ENCODE results near the gene SRGAP2B.
"Not testable (repeated sequence)": the region's sequence is repeated elsewhere in the genome, so short reads cannot be mapped to it uniquely, and the experiment has no call there.

The SRGAP2B gene

DNA sequence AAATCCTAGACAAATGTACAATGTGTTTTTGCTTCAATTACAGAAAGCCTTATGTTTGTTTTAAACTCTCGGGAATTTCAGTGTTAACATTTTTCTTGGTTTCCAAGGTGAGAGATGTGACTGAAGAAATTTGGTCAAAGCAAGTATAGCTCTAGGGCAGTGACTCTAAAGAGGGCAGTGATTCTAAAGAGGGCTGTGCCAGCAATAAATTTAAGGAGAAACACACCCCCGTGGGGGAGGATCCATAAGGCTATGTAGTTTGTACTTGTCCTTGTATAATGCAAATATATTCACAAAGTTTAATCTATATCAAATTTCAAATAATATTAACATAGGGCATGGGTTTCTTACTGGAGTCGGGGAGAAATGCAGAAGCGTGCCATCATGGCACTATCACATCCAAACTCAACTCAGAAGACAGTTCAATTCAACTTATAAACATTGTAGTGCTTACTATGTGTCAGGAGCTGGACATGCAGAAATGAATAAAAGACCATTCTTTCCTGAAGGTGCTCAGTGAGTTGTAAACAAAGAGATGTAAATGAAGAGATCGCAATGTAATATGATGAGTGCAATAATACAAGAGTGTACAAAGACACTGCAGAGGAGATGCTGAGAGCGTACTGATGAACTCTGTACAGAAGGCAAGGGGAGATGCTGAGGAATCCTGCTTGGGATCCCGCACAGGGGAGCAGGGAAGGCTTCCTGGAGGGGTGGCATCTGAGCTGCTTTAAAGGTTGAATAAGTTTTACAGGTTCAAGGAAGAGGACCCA, 12.5 kb downstream of the SRGAP2B start:
- DNase-seq (ENCODE audit: low read depth in 2 of 2) = not testable (repeated sequence)

- not testable (repeated sequence) for DNase-seq (ENCODE audit: low read depth in 2 of 2)
Measured at GRCh38 chr1:145080193-145080592, 14.9 kb downstream of the SRGAP2B start.

DNA sequence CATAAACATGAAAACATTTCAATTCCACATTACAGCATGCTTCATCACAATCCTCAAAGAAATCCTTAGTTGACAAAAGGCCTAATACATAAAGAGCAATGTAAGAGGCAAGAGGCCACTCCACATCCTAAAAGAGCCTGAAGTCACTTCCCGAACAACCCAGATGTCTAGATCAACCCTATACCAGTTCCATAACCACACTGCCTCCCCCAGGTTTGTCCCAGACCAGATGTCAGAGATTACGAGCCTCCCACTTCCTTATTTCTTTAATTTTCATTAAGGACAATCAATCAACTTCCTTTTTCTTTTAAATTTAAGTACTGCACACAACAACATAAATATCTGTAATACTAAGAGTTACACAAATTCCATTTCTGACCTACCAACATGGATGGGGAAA, 15.4 kb downstream of the SRGAP2B start:
- not testable (repeated sequence) for DNase-seq (ENCODE audit: low read depth in 2 of 2)

- DNase-seq (ENCODE audit: low read depth in 2 of 2) = not testable (repeated sequence)
Measured at GRCh38 chr1:145078787-145079370, 16.2 kb downstream of the SRGAP2B start.

- DNase-seq (ENCODE audit: low read depth in 2 of 2) = not testable (repeated sequence)
Measured at GRCh38 chr1:145077872-145078786, 17.0 kb downstream of the SRGAP2B start.

DNA sequence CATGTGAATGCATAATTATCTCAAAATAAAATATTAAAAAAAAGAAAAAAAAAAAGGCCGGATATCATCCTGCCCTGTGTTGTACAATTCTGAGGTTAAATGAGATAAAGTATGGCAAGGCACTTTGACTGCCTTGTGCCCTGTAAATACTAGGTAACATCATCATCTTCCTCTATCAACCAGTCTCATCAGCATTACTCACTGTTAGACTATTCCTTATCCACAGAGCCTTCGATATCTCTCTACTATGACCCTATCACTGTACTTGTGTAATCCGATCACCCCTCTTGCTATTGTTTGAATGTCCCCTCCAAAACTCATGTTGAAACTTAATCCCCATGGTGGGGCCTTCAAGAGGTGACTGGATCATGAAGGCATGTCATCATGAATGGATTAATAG, 18.3 kb downstream of the SRGAP2B start:
- DNase-seq (ENCODE audit: low read depth in 2 of 2) = not testable (repeated sequence)

- DNase-seq (ENCODE audit: low read depth in 2 of 2) = not testable (repeated sequence)
Measured at GRCh38 chr1:145074021-145074559, 21.0 kb downstream of the SRGAP2B start.

DNA sequence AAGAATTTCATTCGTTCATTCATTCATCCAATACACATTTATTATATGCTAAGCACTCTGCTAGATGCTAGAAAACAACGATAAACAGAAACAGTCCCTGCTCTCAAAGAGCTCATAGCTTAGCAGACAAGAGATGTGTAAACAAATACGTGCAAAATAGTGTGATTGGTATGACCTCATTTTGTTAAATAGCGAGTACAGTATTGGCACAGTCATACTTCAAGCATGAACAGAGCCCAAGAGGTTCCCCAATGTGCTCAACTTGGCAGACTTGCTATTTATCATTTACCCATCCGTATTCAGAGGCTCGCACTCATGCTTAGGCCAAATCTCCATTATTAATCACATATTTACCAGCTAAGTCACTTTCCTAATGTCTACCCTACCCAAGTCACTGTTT, 23.6 kb downstream of the SRGAP2B start:
- DNase-seq (ENCODE audit: low read depth in 2 of 2) = not testable (repeated sequence)

DNA sequence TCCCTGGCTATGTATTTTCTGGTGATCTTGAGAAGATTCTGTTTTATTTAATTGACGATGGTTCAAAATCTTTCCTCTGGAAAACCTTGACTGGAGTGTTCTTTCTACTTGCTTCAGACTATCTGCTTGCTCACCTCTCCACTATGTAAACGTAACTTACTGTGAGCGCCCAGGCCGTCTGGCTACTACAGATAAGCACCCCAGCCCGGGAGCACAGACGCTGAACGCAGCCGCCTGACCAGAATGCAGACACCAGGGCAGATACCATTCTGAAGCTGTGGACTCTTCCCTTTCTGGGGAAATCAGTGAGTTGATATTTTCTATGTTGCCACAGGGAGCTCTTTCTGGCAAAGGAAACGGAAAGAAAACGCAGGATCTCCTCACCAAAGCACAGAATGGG, 28.6 kb downstream of the SRGAP2B start:
- DNase-seq (ENCODE audit: low read depth in 2 of 2) = not testable (repeated sequence)

DNA sequence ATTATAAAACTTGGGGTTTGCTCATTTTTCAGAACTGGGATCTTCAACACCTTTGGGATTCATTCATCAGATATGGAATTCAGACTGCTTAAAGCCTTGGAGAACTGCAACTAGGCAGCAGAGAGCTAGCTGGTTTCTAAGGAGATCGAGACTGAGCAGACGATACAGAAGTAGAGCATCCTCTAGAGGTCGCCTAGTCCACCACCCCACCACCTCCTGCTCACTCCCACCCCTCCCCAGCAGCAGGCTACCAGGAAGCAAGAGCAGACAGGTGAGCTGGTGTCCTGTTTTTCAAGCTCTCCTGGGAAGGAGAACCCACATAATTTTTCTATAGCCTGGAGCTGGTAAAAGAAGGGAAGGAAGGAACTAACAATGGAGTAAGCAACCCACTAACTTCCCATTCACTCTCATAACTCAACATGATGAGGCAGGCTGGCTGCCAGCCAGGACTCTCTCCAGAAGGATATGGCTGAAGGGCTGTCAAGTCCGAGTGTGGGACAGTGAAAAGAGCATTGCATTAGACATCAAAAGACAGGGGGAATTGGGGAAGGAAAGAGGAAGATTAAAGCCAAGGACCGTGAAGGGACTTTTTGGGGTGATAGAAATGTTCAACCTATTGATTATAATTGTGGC, 29.8 kb downstream of the SRGAP2B start:
- not testable (repeated sequence) for DNase-seq (ENCODE audit: low read depth in 2 of 2)

GRCh38 chr1:145063941-145064648, 31.0 kb downstream of the SRGAP2B start:
- DNase-seq (ENCODE audit: low read depth in 2 of 2) = not testable (repeated sequence)

DNA sequence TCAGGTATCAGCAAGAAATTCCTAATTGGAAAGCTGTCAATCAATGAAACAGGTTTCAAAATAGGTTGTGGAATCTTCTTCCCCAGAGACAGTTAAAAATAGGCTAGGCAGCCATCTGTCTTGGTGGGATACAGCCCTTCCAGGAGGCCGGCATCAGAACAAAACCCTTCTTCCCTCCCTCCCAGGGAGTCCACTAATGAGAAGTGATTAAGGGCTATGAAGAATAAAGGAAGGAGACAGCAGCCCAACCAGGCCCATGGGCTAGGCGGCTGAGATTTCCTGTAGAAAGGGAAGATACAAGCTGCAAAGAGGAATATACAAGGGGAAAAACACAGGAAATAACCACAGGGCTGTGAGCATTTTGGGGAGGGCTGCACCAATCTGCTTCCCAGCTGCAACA, 31.8 kb downstream of the SRGAP2B start:
- not testable (repeated sequence) for DNase-seq (ENCODE audit: low read depth in 2 of 2)

DNA sequence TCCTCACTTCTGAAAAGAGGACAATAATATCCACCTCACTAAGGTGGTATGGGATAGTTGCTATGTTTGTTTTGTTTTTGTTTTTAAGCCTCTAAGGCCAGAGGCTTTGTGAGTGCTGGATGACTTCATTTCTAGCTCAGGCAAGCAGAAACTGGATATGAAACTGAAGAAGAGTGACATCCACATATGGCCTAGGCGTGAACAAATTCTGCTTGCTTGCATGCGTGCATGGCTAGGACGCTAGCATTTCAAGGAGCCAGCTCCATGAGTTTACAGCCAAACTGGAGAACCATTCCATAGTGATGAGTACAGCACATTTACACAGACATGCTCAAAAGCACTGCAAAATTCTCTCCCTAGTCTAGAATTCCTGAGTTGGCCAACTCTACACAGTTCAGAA, 36.9 kb downstream of the SRGAP2B start:
- DNase-seq (ENCODE audit: low read depth in 2 of 2) = not testable (repeated sequence)

GRCh38 chr1:145055217-145055760, 39.8 kb downstream of the SRGAP2B start:
- DNase-seq (ENCODE audit: low read depth in 2 of 2) = not testable (repeated sequence)

- DNase-seq (ENCODE audit: low read depth in 2 of 2) = not testable (repeated sequence)
Measured at GRCh38 chr1:145053428-145053827, 41.7 kb downstream of the SRGAP2B start.

- DNase-seq (ENCODE audit: low read depth in 2 of 2) = not testable (repeated sequence)
Measured at GRCh38 chr1:145052019-145052776, 42.9 kb downstream of the SRGAP2B start.

DNA sequence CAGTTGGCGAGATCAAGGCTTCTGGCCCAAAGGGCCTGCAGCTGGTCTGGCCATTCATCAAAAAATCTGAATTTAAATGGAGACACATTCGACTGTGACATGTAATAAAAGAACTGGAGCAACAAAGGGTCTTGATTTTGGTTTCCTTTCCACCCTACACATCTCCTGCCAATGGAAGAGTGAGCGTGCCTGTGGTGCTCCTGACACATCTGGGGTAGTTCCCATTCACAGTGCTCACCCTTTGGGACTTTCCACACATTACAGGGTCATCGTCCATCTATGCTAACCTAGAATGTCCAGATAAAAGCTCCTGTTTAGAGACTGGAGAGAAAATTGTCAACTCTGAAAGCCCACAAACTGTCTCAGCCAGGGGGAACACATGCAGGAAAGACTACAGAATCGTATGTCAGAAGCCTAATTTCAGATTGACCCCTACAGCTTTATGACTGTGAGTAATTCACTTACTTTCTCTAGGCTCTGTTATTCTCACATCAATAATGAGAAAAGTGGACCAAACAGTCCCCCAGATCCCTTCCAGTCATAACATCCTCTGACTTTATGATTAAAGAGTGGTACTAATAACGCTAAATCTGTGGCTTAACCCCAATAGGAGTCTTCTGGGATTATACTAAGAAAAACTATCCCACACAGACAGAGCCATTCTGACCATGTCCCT, 46.8 kb downstream of the SRGAP2B start:
- DNase-seq (ENCODE audit: low read depth in 2 of 2) = not testable (repeated sequence)

DNA sequence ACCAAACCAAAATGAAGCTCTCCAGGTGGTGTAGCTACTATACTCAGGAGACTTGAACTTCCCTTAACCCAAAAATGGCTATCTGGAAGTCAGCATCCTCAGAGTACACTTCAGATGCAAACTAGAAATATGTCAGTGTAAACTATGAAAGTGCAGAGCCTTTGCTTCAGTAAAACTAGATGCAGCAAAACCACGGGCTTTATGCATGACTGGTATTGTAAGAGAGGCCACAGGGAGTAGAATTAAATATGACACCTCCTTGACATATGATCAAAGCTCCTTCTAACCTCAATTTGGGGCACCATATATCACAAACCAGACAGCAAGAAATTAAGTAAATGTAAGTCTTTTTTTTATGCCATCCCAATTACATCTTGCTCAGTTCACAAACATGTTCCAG, 47.6 kb downstream of the SRGAP2B start:
- not testable (repeated sequence) for DNase-seq (ENCODE audit: low read depth in 2 of 2)
